WTC11 (cell line): Measurements from ENCODE around the gene KLHL29.

Experiments
- PRRX2 ChIP-seq: fragments of 250-450 bp; sonication (Bioruptor Pico); IDR thresholded peaks from 2 replicates; pipeline ENCODE4 v1.8.0; 2021; ENCODE audit warnings: mild to moderate bottlenecking
- RELA ChIP-seq: sonication (generic); formaldehyde crosslinking; IDR thresholded peaks from 2 replicates; pipeline ENCODE4 v1.8.1; 2022; ENCODE audit warnings: missing genetic modification reagents, mild to moderate bottlenecking, borderline replicate concordance
- TCF7 ChIP-seq: sonication (generic); formaldehyde crosslinking; IDR thresholded peaks from 2 replicates; pipeline ENCODE4 v1.8.0; 2022; ENCODE audit warnings: mild to moderate bottlenecking, low read depth, missing genetic modification reagents, moderate library complexity
- ZNF232 ChIP-seq: sonication (generic); formaldehyde crosslinking; IDR thresholded peaks from 2 replicates; pipeline ENCODE4 v1.8.0; 2022; ENCODE audit warnings: mild to moderate bottlenecking, missing genetic modification reagents
- ZNF423 ChIP-seq: fragments of 250-450 bp; sonication (Bioruptor Pico); IDR thresholded peaks from 2 replicates; pipeline ENCODE4 v2.1.2; 2022; ENCODE audit warnings: mild to moderate bottlenecking, moderate library complexity
- TF ChIP-seq, protein P1 (sequence below): fragments of 200-600 bp; IDR thresholded peaks from 2 replicates; pipeline ENCODE4 v1.8.0; 2022; ENCODE audit warnings: antibody characterized with exemption
- TF ChIP-seq, protein P2 (sequence below): sonication (generic); formaldehyde crosslinking; IDR thresholded peaks from 2 replicates; pipeline ENCODE4 v1.8.1; 2022; ENCODE audit warnings: mild to moderate bottlenecking, moderate library complexity, missing genetic modification reagents
- TF ChIP-seq, protein P3 (sequence below): sonication (generic); formaldehyde crosslinking; IDR thresholded peaks from 2 replicates; pipeline ENCODE4 v1.8.0; 2022; ENCODE audit warnings: mild to moderate bottlenecking, missing genetic modification reagents

DNA sequence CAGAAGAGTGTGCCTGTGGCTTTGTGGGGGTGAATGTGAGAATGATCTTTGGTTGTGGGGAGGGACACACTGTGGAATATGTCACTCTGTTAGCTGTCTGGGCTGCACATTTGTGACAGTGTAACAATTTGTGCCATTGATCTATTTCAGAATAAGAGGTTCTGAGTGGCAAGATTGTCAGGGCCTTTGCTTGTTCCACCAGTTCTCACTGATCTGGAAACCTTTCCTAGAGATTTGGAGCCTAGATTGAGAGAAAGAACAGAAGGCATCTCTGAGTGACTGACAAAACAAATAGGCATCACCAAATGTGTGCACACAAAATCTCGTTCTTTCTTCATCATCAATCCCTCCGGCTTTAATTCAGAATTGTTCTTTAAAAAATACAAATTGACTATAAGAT lies 153.6 kb downstream of the KLHL29 start:
- TF ChIP-seq, protein P1, sequence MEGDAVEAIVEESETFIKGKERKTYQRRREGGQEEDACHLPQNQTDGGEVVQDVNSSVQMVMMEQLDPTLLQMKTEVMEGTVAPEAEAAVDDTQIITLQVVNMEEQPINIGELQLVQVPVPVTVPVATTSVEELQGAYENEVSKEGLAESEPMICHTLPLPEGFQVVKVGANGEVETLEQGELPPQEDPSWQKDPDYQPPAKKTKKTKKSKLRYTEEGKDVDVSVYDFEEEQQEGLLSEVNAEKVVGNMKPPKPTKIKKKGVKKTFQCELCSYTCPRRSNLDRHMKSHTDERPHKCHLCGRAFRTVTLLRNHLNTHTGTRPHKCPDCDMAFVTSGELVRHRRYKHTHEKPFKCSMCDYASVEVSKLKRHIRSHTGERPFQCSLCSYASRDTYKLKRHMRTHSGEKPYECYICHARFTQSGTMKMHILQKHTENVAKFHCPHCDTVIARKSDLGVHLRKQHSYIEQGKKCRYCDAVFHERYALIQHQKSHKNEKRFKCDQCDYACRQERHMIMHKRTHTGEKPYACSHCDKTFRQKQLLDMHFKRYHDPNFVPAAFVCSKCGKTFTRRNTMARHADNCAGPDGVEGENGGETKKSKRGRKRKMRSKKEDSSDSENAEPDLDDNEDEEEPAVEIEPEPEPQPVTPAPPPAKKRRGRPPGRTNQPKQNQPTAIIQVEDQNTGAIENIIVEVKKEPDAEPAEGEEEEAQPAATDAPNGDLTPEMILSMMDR = no peak
- TF ChIP-seq PRRX2 = no peak
- TF ChIP-seq, protein P2, sequence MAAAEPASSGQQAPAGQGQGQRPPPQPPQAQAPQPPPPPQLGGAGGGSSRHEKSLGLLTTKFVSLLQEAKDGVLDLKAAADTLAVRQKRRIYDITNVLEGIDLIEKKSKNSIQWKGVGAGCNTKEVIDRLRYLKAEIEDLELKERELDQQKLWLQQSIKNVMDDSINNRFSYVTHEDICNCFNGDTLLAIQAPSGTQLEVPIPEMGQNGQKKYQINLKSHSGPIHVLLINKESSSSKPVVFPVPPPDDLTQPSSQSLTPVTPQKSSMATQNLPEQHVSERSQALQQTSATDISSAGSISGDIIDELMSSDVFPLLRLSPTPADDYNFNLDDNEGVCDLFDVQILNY (CRISPR knock-in tag) = no peak
- TF ChIP-seq, protein P3, sequence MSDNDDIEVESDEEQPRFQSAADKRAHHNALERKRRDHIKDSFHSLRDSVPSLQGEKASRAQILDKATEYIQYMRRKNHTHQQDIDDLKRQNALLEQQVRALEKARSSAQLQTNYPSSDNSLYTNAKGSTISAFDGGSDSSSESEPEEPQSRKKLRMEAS (CRISPR knock-in tag) = no peak
- no peak for TF ChIP-seq ZNF423 (CRISPR knock-in tag)
- no peak for TF ChIP-seq RELA
- TF ChIP-seq ZNF232 (CRISPR knock-in tag) = no peak
- no peak for TF ChIP-seq TCF7 (CRISPR knock-in tag)
